GM21717 (cell line): ENCODE measurements around the gene FOS.
"Not testable (repeated sequence)": the region's sequence is repeated elsewhere in the genome, so short reads cannot be mapped to it uniquely, and the experiment has no call there.

Experiments used
- ATAC-seq: cut with Tn5 transposase; IDR thresholded peaks from one replicate; pipeline ENCODE4 v1.9.1; 2021; ENCODE audit warnings: mild to moderate bottlenecking, moderate library complexity; ENCODE audit not compliant: unreplicated experiment

FOS gene

DNA sequence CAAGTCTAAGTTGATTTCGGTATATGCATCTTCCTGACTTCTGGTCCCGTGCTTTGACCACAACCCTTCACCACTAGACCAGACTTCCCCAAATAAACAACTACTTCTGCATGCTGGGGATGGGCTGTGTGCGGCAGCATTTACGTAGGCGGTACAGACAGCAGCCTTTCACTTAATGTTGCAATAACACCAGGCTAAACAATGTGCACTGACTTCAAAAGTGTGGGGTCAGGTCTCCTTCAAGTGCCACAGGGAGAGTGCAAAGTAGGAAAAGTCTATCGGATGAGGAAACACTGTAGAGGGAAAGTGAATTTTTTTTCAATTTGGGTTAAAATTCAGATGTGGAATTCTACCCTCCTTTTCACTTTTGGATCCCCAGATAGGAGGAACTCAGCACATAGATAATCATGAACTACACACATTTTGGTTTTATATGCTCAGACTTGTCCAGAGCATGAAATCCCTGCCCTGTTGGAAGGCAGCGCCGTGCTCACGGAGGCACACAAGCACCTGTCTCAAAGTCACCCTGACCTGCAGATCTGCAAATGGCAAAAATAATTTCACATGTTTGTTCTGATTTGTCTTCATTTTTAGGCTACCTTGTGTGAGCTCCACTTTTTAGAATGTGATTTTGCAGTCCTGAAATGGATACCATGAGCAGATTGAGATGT, 3.6 kb upstream of the FOS start:
- ATAC-seq: no peak

DNA sequence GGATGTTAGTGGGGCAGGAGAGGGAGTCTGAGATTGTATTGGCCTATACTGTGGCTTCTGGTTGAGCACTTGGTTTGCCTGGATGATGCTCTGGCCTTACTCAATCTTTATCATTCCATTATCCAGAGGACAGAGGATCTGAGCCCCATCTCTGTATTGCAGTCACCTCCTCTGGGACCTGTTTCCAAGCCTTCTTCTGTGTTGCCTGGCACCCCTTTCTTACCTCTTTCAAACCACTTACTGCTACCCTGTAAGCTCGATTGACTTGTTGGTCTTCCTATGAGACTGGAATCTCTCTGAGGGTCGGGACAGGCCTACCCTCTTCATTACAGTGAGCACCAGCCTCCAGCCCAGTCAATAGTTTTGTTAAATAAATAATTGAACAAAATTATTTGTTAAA, 3.0 kb upstream of the FOS start:
- ATAC-seq: no peak

DNA sequence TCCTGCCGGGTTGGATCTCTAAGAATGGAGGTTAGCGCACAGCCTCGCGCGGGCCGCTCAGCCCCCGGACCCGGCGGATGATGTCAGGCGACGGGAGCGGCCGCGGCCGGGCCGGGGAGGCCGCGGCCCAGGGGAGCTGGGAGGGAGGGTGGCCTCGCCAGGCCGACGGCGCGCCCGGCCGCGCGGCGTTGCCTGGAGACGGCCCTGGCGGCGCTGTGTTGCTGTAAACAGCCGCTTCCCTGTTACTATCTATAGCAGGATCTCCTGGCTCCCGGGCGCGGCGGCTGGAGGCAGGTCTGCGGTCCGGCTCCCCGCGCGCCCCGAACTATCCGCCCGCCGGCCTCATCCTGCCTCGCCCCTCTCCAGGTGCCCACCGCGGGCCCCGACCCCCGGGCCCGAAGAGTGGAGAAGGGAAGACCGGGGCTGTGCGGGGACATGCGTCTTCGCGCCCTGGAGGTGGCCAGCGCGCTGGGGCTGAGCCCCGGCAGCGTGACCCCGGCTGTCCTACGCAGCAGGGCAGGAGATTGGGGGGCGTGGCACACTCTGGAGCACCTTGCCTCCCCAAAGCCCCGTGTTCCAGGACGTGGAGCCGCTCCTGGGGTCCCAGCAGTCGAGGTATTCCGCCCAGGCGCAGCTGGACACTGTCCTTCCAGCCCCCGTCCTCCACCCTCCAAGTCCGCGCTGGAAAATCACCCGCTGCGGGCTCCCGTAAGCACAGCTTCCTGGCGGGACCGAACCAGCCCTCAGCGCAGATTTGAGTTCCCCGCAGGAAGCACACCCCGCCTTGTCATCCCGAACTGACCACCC, 1.4 kb upstream of the FOS start:
- ATAC-seq: no peak

DNA sequence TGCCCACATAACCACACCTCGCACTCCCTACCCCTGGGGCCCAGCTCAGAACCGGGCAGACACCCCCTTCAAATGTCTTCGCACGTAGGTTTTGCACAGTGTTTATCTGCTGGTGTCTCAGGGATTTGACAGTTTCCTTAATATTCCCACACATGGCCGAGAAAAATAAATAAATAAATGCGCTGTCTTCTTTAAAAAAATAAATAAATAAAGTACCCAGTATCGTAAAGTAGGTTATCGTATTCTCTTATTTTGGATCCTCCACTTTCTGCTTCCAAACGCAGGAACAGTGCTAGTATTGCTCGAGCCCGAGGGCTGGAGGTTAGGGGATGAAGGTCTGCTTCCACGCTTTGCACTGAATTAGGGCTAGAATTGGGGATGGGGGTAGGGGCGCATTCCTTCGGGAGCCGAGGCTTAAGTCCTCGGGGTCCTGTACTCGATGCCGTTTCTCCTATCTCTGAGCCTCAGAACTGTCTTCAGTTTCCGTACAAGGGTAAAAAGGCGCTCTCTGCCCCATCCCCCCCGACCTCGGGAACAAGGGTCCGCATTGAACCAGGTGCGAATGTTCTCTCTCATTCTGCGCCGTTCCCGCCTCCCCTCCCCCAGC, 710 bp upstream of the FOS start:
- no peak for ATAC-seq

DNA sequence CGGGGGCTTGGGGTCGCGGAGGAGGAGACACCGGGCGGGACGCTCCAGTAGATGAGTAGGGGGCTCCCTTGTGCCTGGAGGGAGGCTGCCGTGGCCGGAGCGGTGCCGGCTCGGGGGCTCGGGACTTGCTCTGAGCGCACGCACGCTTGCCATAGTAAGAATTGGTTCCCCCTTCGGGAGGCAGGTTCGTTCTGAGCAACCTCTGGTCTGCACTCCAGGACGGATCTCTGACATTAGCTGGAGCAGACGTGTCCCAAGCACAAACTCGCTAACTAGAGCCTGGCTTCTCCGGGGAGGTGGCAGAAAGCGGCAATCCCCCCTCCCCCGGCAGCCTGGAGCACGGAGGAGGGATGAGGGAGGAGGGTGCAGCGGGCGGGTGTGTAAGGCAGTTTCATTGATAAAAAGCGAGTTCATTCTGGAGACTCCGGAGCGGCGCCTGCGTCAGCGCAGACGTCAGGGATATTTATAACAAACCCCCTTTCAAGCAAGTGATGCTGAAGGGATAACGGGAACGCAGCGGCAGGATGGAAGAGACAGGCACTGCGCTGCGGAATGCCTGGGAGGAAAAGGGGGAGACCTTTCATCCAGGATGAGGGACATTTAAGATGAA, 630 bp downstream of the FOS start:
- ATAC-seq: no peak

DNA sequence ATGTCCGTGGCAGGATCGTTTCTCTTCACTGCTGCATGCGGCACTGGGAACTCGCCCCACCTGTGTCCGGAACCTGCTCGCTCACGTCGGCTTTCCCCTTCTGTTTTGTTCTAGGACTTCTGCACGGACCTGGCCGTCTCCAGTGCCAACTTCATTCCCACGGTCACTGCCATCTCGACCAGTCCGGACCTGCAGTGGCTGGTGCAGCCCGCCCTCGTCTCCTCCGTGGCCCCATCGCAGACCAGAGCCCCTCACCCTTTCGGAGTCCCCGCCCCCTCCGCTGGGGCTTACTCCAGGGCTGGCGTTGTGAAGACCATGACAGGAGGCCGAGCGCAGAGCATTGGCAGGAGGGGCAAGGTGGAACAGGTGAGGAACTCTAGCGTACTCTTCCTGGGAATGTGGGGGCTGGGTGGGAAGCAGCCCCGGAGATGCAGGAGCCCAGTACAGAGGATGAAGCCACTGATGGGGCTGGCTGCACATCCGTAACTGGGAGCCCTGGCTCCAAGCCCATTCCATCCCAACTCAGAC, 1.2 kb downstream of the FOS start:
- ATAC-seq: no peak

DNA sequence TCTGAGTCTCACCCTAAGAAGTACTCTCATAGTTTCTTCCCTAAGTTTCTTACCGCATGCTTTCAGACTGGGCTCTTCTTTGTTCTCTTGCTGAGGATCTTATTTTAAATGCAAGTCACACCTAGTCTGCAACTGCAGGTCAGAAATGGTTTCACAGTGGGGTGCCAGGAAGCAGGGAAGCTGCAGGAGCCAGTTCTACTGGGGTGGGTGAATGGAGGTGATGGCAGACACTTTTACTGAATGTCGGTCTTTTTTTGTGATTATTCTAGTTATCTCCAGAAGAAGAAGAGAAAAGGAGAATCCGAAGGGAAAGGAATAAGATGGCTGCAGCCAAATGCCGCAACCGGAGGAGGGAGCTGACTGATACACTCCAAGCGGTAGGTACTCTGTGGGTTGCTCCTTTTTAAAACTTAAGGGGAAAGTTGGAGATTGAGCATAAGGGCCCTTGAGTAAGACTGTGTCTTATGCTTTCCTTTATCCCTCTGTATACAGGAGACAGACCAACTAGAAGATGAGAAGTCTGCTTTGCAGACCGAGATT, 1.7 kb downstream of the FOS start:
- ATAC-seq: no peak

DNA sequence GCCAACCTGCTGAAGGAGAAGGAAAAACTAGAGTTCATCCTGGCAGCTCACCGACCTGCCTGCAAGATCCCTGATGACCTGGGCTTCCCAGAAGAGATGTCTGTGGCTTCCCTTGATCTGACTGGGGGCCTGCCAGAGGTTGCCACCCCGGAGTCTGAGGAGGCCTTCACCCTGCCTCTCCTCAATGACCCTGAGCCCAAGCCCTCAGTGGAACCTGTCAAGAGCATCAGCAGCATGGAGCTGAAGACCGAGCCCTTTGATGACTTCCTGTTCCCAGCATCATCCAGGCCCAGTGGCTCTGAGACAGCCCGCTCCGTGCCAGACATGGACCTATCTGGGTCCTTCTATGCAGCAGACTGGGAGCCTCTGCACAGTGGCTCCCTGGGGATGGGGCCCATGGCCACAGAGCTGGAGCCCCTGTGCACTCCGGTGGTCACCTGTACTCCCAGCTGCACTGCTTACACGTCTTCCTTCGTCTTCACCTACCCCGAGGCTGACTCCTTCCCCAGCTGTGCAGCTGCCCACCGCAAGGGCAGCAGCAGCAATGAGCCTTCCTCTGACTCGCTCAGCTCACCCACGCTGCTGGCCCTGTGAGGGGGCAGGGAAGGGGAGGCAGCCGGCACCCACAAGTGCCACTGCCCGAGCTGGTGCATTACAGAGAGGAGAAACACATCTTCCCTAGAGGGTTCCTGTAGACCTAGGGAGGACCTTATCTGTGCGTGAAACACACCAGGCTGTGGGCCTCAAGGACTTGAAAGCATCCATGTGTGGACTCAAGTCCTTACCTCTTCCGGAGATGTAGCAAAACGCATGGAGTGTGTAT, 2.4 kb downstream of the FOS start:
- no peak for ATAC-seq

DNA sequence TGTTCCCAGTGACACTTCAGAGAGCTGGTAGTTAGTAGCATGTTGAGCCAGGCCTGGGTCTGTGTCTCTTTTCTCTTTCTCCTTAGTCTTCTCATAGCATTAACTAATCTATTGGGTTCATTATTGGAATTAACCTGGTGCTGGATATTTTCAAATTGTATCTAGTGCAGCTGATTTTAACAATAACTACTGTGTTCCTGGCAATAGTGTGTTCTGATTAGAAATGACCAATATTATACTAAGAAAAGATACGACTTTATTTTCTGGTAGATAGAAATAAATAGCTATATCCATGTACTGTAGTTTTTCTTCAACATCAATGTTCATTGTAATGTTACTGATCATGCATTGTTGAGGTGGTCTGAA, 3.0 kb downstream of the FOS start:
- no peak for ATAC-seq

DNA sequence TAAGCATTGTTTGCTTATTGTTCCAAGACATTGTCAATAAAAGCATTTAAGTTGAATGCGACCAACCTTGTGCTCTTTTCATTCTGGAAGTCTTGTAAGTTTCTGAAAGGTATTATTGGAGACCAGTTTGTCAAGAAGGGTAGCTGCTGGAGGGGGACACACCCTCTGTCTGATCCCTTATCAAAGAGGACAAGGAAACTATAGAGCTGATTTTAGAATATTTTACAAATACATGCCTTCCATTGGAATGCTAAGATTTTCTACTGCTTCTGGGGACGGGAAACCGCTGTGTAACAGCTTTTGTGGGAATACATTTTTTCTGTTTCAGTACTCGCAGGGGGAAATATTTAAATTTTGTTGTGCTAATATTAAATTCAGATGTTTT, 3.5 kb downstream of the FOS start:
- ATAC-seq: no peak

DNA sequence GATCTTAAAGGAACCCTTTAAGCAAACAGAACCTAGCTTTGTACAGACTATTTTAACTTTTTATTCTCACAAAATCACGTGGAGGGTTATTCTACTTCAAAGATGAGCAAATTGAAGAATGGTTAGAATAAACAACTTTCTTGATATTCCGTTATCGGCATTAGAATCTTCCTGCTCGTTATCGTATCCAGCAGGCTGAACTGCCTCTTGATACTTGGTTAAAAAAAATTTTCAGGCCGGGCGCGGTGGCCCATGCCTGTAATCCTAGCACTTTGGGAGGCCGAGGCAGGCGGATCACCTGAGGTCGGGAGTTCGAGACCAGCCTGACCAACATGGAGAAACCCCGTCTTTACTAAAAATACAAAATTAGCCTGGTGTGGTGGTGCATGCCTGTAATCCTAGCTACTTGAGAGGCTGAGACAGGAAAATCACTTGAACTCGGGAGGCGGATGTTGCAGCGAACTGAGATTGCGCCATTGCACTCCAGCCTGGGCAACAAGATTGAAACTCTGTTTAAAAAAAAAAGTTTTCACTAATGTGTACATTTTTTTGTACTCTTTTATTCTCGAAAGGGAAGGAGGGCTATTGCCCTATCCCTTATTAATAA, 4.0 kb downstream of the FOS start:
- ATAC-seq: not testable (repeated sequence)

DNA sequence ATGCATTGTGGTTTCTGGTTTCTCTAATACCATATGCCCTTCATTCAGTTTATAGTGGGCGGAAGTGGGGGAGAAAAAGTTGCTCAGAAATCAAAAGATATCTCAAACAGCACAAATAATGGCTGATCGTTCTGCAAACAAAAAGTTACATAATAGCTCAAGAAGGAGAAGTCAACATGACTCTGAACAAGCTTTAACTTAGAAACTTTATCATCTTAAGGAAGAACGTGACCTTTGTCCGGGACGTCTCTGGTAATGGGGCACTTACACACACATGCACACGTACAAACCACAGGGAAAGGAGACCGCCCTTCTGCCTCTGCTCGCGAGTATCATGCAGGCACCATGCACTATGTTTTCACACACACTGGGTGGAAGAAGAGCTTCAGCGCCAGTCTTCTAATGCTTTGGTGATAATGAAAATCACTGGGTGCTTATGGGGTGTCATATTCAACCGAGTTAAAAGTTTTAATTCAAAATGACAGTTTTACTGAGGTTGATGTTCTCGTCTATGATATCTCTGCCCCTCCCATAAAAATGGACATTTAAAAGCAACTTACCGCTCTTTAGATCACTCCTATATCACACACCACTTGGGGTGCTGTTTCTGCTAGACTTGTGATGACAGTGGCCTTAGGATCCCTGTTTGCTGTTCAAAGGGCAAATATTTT, 4.7 kb downstream of the FOS start:
- no peak for ATAC-seq

DNA sequence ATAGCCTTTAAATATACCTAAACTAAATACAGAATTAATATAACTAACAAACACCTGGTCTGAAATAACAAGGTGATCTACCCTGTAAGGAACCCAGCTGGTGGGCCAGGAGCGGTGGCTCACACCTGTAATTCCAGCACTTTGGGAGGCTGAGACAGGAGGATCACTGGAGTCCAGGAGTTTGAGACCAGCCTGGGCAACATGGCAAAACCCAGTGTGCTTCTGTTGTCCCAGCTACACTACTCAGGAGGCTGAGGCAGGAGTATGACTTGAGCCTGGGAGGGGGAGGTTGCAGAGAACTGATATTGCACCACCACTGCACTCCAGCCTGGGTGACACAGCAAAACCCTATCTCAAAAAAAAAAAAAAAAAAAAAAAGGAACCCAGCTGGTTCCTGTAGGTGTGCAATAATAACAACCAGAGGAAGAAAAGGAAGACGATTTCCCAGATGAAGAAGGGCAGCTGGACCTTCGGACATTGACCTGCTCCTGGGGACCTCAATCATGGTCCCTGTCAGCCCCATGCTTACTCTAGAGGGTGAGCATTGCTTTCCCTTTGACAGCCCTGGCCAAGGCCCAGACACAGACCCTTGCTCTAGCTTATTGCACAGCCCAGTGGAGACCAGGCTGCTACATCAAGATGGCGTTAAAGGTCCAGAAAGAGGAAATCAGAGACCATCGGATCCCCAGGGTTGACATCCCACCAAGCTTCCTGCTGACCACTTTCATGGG, 5.4 kb downstream of the FOS start:
- no peak for ATAC-seq

DNA sequence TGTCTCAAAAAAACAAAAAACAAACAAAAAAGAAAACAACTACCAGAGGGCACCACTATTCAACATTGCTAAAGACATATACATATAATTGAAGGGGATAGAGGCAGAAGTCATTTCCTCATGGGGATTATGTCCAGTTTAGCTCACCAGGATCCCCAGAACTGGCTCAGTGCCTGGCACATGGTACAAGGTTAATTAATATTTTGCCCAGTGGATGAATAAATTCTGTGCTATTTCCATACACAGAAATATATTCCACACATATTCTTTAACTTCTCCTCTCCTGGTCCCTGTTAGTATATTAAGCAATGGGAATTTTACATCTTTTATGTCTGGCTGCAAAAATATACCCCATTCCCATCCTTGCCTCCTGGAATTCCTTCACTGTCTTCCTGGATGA, 6.7 kb downstream of the FOS start:
- ATAC-seq: no peak

DNA sequence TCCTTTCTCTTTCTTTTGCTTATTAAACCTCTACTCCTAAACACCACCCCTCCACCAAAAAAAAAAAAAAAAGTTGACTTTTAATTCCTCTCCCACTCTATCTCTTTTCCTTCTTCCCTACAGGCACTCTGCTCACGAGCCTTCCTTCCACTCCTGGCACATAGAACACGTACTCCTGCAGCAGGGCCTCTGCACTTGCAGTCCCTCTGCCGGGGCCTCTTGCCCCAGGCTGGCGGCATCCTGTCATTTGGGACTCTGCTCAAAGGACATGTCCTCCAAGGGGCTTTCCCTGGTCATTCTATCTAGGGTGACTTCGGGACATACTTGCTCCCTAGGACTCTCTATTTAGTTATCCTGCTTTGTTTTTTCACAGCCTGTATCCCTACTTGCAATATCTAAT, 7.7 kb downstream of the FOS start:
- ATAC-seq: no peak

DNA sequence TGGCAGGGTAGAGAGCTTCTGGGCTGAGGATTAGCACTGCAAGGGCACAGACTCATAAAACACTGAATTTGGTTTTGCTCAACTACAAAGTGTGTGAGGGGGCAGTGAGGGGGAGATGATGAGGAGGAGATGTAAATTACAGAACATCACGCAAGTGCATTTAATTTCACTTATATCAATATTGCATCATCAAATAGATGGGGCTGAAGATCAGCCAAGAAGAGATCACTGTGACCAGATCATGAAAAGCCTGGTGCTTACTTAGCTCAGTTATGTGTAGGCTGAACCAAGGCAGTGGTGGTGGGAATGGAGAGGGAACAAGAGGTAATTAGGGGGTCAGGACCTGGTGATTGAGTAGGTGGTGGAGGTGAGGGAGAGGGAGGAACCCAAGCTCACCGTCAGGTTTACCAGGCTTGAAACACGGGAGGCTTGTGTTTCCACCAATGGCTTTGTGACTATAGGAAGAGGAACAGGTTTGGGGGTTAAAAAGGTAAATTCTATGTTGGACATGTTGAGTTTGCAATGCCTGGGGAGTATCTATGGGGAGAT, 11.3 kb downstream of the FOS start:
- ATAC-seq: no peak

DNA sequence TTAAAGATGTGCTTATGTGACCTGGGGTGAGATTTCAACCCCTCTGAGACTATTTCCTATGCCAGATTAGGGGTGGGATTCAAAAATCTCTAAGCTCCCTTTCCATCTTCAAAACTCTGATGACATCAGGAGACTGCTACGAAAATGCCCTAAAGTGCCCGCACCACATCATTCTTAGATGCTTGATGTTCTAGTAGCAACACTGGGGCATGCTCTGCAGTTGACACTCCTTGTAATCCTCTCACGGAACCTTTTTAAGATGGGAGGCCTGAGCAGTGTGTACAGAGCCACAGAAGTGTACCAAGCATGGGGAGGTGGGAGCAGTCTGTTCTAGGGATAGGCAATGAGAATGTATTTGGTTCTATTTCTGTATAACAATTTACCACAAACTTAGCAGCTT, 12.2 kb downstream of the FOS start:
- no peak for ATAC-seq

DNA sequence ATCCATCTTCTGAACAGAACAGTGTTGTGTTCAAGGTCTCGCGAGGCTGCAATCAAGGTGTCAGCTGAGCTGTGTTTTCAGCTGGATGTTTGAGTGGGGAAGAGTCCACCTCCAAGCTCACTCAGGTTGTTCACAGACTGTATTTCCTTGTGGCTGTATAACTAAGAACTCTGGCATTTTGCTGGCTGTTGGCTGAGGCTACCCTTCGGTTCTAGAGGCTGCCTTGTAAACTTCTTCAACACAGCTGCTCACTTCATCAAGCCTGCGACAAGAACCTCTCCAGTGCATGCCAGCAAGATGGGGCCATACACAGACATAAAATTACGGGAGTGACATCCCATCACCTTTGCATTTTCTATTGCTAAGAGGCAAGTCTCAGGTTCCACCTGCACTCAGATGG, 12.7 kb downstream of the FOS start:
- ATAC-seq: no peak

DNA sequence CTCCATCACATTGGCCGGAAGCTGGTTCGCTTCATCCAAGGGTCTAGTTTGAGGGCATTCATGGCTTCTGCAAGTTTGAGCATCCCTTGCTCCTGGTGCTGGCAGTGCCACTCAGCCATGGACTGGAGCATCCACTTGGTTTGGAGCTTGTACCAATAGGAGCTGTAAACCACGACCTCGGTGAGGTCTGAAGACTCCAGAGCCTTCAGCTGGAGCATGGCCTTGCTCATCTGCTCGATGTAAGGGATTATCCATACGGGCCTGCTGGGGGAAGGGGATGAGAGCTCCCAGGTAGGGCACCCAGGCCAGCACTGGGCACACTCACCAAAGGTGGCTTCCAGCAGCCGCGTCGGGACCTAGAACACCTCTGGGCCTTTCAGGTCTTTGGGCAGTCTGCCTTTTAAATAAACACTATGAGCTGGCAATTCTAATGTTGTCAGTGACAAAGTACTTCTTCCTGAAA, 13.5 kb downstream of the FOS start:
- no peak for ATAC-seq
